SU-DHL-6 (cell line): ENCODE data around the gene BAIAP2L1.

Experiments used
- H2AFZ ChIP-seq: fragments of 200-600 bp; sonication (generic); 2 replicates; pipeline ENCODE4 v1.6.1; 2014; ENCODE audit warnings: low read depth, mild to moderate bottlenecking, moderate library complexity, mixed read lengths, antibody characterized with exemption, low read length; ENCODE audit not compliant: severe bottlenecking
- H3F3A ChIP-seq: fragments of 200-600 bp; shearing (Covaris generic); 2 replicates; pipeline ENCODE4 v1.6.0; 2016; ENCODE audit warnings: antibody characterized with exemption, mild to moderate bottlenecking; ENCODE audit not compliant: insufficient read depth
- H3K27ac ChIP-seq: fragments of 200-600 bp; sonication (generic); 2 replicates; pipeline ENCODE4 v1.5.1; 2016; ENCODE audit warnings: low read depth, mild to moderate bottlenecking, low read length, moderate library complexity, mixed read lengths
- H3K27me3 ChIP-seq: fragments of 200-600 bp; sonication (generic), shearing (Covaris generic); 2 replicates; pipeline ENCODE4 v1.6.0; 2014; ENCODE audit warnings: mild to moderate bottlenecking, low read length
- H3K36me3 ChIP-seq: fragments of 200-600 bp; sonication (generic); 2 replicates; pipeline ENCODE4 v1.6.1; 2014; ENCODE audit warnings: mild to moderate bottlenecking, low read length, mixed read lengths
- H3K4me2 ChIP-seq: fragments of 300-600, 200-600 bp; shearing (Covaris generic), sonication (generic); 2 replicates; pipeline ENCODE4 v1.6.0; 2014; ENCODE audit warnings: low read length, low read depth, mild to moderate bottlenecking; ENCODE audit not compliant: poor library complexity, severe bottlenecking
- H3K4me3 ChIP-seq: fragments of 200-600 bp; sonication (generic); 2 replicates; pipeline ENCODE4 v1.5.1; 2014; ENCODE audit warnings: antibody characterized with exemption, low read length, mild to moderate bottlenecking, mixed read lengths; ENCODE audit not compliant: insufficient read depth, poor library complexity, severe bottlenecking
- H3K79me2 ChIP-seq: fragments of 200-600 bp; sonication (generic); 2 replicates; pipeline ENCODE4 v1.6.1; 2014; ENCODE audit warnings: mild to moderate bottlenecking, low read length, moderate library complexity; ENCODE audit not compliant: insufficient read depth
- H3K9ac ChIP-seq: fragments of 200-600 bp; sonication (generic); 2 replicates; pipeline ENCODE4 v1.7.0; 2014; ENCODE audit warnings: mild to moderate bottlenecking, low read length
- H3K9me2 ChIP-seq: fragments of 200-600 bp; sonication (generic); replicated peaks from 2 replicates; pipeline ENCODE4 v1.6.1; 2014; ENCODE audit warnings: low read length; ENCODE audit not compliant: insufficient read depth
- H3K9me3 ChIP-seq: fragments of 200-600 bp; sonication (generic); 2 replicates; pipeline ENCODE4 v1.6.1; 2014; ENCODE audit warnings: low read length, mixed read lengths; ENCODE audit not compliant: insufficient read depth
- H4K20me1 ChIP-seq: fragments of 200-600 bp; sonication (generic); 2 replicates; pipeline ENCODE4 v1.6.1; 2014; ENCODE audit warnings: low read depth, mild to moderate bottlenecking, antibody characterized with exemption, low read length, moderate library complexity, mixed read lengths
- CTCF ChIP-seq: fragments of 200-600 bp; sonication (generic); IDR thresholded peaks from one replicate; pipeline ENCODE4 v1.5.1; 2017; ENCODE audit warnings: antibody characterized with exemption, mild to moderate bottlenecking, low read length, moderate library complexity; ENCODE audit not compliant: insufficient read depth, poor library complexity, severe bottlenecking
- EZH2phosphoT487 ChIP-seq: fragments of 200-600 bp; sonication (generic), shearing (Covaris generic); conservative IDR thresholded peaks from 2 replicates; pipeline ENCODE4 v1.6.1; 2018; ENCODE audit warnings: mild to moderate bottlenecking, antibody characterized with exemption, low read length, moderate library complexity, mixed read lengths

BAIAP2L1 gene

GRCh38 chr7:98315318-98315993, 85.4 kb downstream of the BAIAP2L1 start:
- H2AFZ ChIP-seq, result no peak overlapping the region
- no peaks in the 10 kb centered on the region for H3F3A ChIP-seq
- H3K27me3 ChIP-seq, result no peaks in the 10 kb centered on the region
- no peaks in the 10 kb centered on the region for H3K9me2 ChIP-seq
- H3K9me3 ChIP-seq, result peaks cover 11% of the 10 kb centered on the region; the same call in 1 of the 2 replicates
- H3K79me2 ChIP-seq, result no peaks in the 10 kb centered on the region
- no peaks in the 10 kb centered on the region for H4K20me1 ChIP-seq
- no peaks in the 10 kb centered on the region; the same call in 1 of the 2 replicates for H3K36me3 ChIP-seq
- TF ChIP-seq EZH2phosphoT487 (no peak), CTCF (no peak)
- no peak overlapping the region for H3K4me2 ChIP-seq
- H3K4me3 ChIP-seq, result no peak overlapping the region
- H3K27ac ChIP-seq, result no peak overlapping the region
- no peak overlapping the region for H3K9ac ChIP-seq

- Histone ChIP-seq H3K79me2 (no peaks in the 10 kb centered on the region), H3K36me3 (no peaks in the 10 kb centered on the region; the same call in 1 of the 2 replicates), H3K4me2 (no peak overlapping the region), H3K27me3 (no peaks in the 10 kb centered on the region), H3K9me2 (no peaks in the 10 kb centered on the region), H2AFZ (no peak overlapping the region), H3K4me3 (no peak overlapping the region), H4K20me1 (no peaks in the 10 kb centered on the region), H3K9me3 (peaks cover 11% of the 10 kb centered on the region; the same call in 1 of the 2 replicates), H3F3A (no peaks in the 10 kb centered on the region), H3K27ac (no peak overlapping the region), H3K9ac (no peak overlapping the region)
- no peak for TF ChIP-seq CTCF
- TF ChIP-seq EZH2phosphoT487, result no peak
Measured at GRCh38 chr7:98314469-98314868, 86.4 kb downstream of the BAIAP2L1 start.

- peaks cover 11% of the 10 kb centered on the region; the same call in 1 of the 2 replicates for H3K9me3 ChIP-seq
- no peaks in the 10 kb centered on the region for H3K27me3 ChIP-seq
- no peak overlapping the region for H3K4me2 ChIP-seq
- H3K27ac ChIP-seq, result no peak overlapping the region
- H4K20me1 ChIP-seq, result no peaks in the 10 kb centered on the region
- TF ChIP-seq CTCF, result no peak
- TF ChIP-seq EZH2phosphoT487, result no peak
- H3F3A ChIP-seq, result no peaks in the 10 kb centered on the region
- H3K79me2 ChIP-seq, result no peaks in the 10 kb centered on the region
- no peak overlapping the region for H3K4me3 ChIP-seq
- H3K9ac ChIP-seq, result no peak overlapping the region
- H3K36me3 ChIP-seq, result no peaks in the 10 kb centered on the region; the same call in 1 of the 2 replicates
- H3K9me2 ChIP-seq, result no peaks in the 10 kb centered on the region
- no peak overlapping the region for H2AFZ ChIP-seq
Measured at GRCh38 chr7:98312201-98312600, 88.7 kb downstream of the BAIAP2L1 start.
